ENCODE results near the gene RHNO1. TPM values are rescaled to one million over a fixed set of nuclear protein-coding genes. Genes with fewer than 3 reads are reported as not detected.

RHNO1 gene
- total and polyA plus RNA-seq, 2 donors from 2014 or later = 15.9 to 17.2 TPM

GRCh38 chr12:2832550-2833127 is 44.4 kb upstream of the RHNO1 start:
- no peak for FAIRE-seq
- DNase-seq = no peak
- no peak overlapping the region for H3K27ac ChIP-seq (ENCODE audit: low read depth in 2 of 2, low read length in 2 of 2)

GRCh38 chr12:2833327-2833726 is 43.7 kb upstream of the RHNO1 start:
- Histone ChIP-seq H3K9ac (ENCODE audit: low read length in 3 of 3) (no peak overlapping the region), H3K27me3 (ENCODE audit: control insufficient read depth, insufficient read depth, low read length) (no peaks in the 10 kb centered on the region), H3K9me3 (ENCODE audit: control insufficient read depth in 2 of 3, insufficient read depth in 1 of 3, low read length in 3 of 3) (no peaks in the 10 kb centered on the region), H3K4me1 (ENCODE audit: control insufficient read depth in 2 of 3, insufficient read depth in 2 of 3, low read depth in 1 of 3, low read length in 3 of 3) (peaks cover 0 to 6% (median 3%) of the 10 kb centered on the region in 3 donors), H3K36me3 (ENCODE audit: control insufficient read depth in 2 of 3, insufficient read depth in 3 of 3, low read length in 3 of 3) (peaks cover 0 to 7% (median 5%) of the 10 kb centered on the region in 3 donors), H3K27ac (ENCODE audit: low read depth in 2 of 2, low read length in 2 of 2) (no peak overlapping the region), H3K4me3 (ENCODE audit: low read length in 3 of 3) (peak overlapping the region in 2 of 3 donors; percentile 16 to 29)
- DNase-seq (no peak), FAIRE-seq (no peak)
- intact Hi-C loops (cut with DNase I) = no loop called here
- TF ChIP-seq CTCF (IDR thresholded peaks at IDR 0.05; ENCODE audit: borderline replicate concordance, extremely low read depth, insufficient read depth) = no peak

More at GRCh38 chr12:2832550-2833127, 44.4 kb upstream of the RHNO1 start:
- Histone ChIP-seq H3K9me3 (ENCODE audit: control insufficient read depth in 2 of 3, insufficient read depth in 1 of 3, low read length in 3 of 3) (no peaks in the 10 kb centered on the region), H3K4me1 (ENCODE audit: control insufficient read depth in 2 of 3, insufficient read depth in 2 of 3, low read depth in 1 of 3, low read length in 3 of 3) (peaks cover 0 to 6% (median 3%) of the 10 kb centered on the region in 3 donors), H3K36me3 (ENCODE audit: control insufficient read depth in 2 of 3, insufficient read depth in 3 of 3, low read length in 3 of 3) (peaks cover 0 to 12% (median 8%) of the 10 kb centered on the region in 3 donors), H3K9ac (ENCODE audit: low read length in 3 of 3) (no peak overlapping the region), H3K4me3 (ENCODE audit: low read length in 3 of 3) (peak overlapping the region in 1 of 3 donors; percentile 16), H3K27me3 (ENCODE audit: control insufficient read depth, insufficient read depth, low read length) (no peaks in the 10 kb centered on the region)
- intact Hi-C loops (cut with DNase I) = no loop called here
- no peak for TF ChIP-seq CTCF (IDR thresholded peaks at IDR 0.05; ENCODE audit: borderline replicate concordance, extremely low read depth, insufficient read depth)

- peaks cover 0 to 7% (median 5%) of the 10 kb centered on the region in 3 donors for H3K36me3 ChIP-seq (ENCODE audit: control insufficient read depth in 2 of 3, insufficient read depth in 3 of 3, low read length in 3 of 3)
- FAIRE-seq = no peak
- H3K9me3 ChIP-seq (ENCODE audit: control insufficient read depth in 2 of 3, insufficient read depth in 1 of 3, low read length in 3 of 3) = no peaks in the 10 kb centered on the region
- H3K4me3 ChIP-seq (ENCODE audit: low read length in 3 of 3) = peak overlapping the region in 1 of 3 donors; percentile 38
- DNase-seq = peak in 2 of 5 donors; percentile 46 to 81
- H3K9ac ChIP-seq (ENCODE audit: low read length in 3 of 3) = peak overlapping the region in 1 of 3 donors; percentile 40
- H3K27me3 ChIP-seq (ENCODE audit: control insufficient read depth, insufficient read depth, low read length) = no peaks in the 10 kb centered on the region
- TF ChIP-seq CTCF (IDR thresholded peaks at IDR 0.05; ENCODE audit: borderline replicate concordance, extremely low read depth, insufficient read depth) = no peak
- intact Hi-C loops (cut with DNase I) = no loop called here
- peaks cover 0 to 6% (median 3%) of the 10 kb centered on the region in 3 donors for H3K4me1 ChIP-seq (ENCODE audit: control insufficient read depth in 2 of 3, insufficient read depth in 2 of 3, low read depth in 1 of 3, low read length in 3 of 3)
- H3K27ac ChIP-seq (ENCODE audit: low read depth in 2 of 2, low read length in 2 of 2) = peak overlapping the region in 1 of 2 donors; percentile 39
Observed at GRCh38 chr12:2833810-2834209, 43.2 kb upstream of the RHNO1 start.
